Fibroblast of skin of left biceps (primary cell): Measurements from ENCODE around the gene GSG1L.
"Not testable (repeated sequence)": the region's sequence is repeated elsewhere in the genome, so short reads cannot be mapped to it uniquely, and the experiment has no call there.

Experiments
- DNase-seq, 2 experiments: peaks; one replicate each; pipeline ENCODE4 v3.0.0-alpha.2; 2013; ENCODE audit warnings: low read depth in 2 of 2

Gene GSG1L

GRCh38 chr16:27756206-27756970 lies 307.1 kb downstream of the GSG1L start:
- no peak for DNase-seq

- DNase-seq: no peak
Measured at GRCh38 chr16:27754788-27755690, 308.5 kb downstream of the GSG1L start.

- no peak for DNase-seq
Measured at GRCh38 chr16:27753563-27753962, 310.0 kb downstream of the GSG1L start.

- DNase-seq: no peak
Measured at GRCh38 chr16:27752241-27752640, 311.3 kb downstream of the GSG1L start.

GRCh38 chr16:27751676-27752075 lies 311.8 kb downstream of the GSG1L start:
- DNase-seq: no peak

GRCh38 chr16:27751233-27751632 lies 312.3 kb downstream of the GSG1L start:
- no peak for DNase-seq

- no peak for DNase-seq
Measured at GRCh38 chr16:27749946-27750345, 313.6 kb downstream of the GSG1L start.

GRCh38 chr16:27749547-27749875 lies 314.0 kb downstream of the GSG1L start:
- DNase-seq: no peak

- DNase-seq: no peak
Measured at GRCh38 chr16:27748868-27749546, 314.5 kb downstream of the GSG1L start.

- DNase-seq: no peak
Measured at GRCh38 chr16:27747946-27748345, 315.6 kb downstream of the GSG1L start.

GRCh38 chr16:27746076-27746855 lies 317.2 kb downstream of the GSG1L start:
- DNase-seq: no peak

GRCh38 chr16:27745348-27745747 lies 318.2 kb downstream of the GSG1L start:
- DNase-seq: no peak

- DNase-seq: no peak
Measured at GRCh38 chr16:27743963-27744362, 319.6 kb downstream of the GSG1L start.

GRCh38 chr16:27743001-27743400 lies 320.5 kb downstream of the GSG1L start:
- not testable (repeated sequence) for DNase-seq

GRCh38 chr16:27742333-27742732 lies 321.2 kb downstream of the GSG1L start:
- DNase-seq: no peak

GRCh38 chr16:27740496-27741201 lies 322.9 kb downstream of the GSG1L start:
- no peak for DNase-seq

- no peak for DNase-seq
Measured at GRCh38 chr16:27739606-27740357, 323.7 kb downstream of the GSG1L start.

GRCh38 chr16:27738596-27738995 lies 324.9 kb downstream of the GSG1L start:
- DNase-seq: no peak
